PFSK-1 (cell line): Measurements from ENCODE around the gene ITPRIPL2.

ENCODE experiments used
- FOXP2 ChIP-seq: optimal IDR thresholded peaks from 2 replicates; pipeline ENCODE3; 2011; ENCODE audit warnings: borderline replicate concordance, control low read depth, inconsistent platforms; ENCODE audit not compliant: insufficient read depth; ENCODE audit errors: extremely low read length, extremely low read depth
- POLR2AphosphoS5 ChIP-seq: IDR thresholded peaks from 2 replicates; pipeline ENCODE4 v1.6.1; 2012; ENCODE audit warnings: low read depth, mild to moderate bottlenecking, control low read depth, low read length, moderate library complexity
- SIN3A ChIP-seq: IDR thresholded peaks from 2 replicates; pipeline ENCODE4 v1.6.1; 2012; ENCODE audit warnings: mild to moderate bottlenecking, low read length, moderate library complexity, borderline replicate concordance; ENCODE audit not compliant: insufficient read depth
- TAF1 ChIP-seq: IDR thresholded peaks from 2 replicates; pipeline ENCODE4 v1.6.1; 2012; ENCODE audit warnings: low read length, control low read depth, borderline replicate concordance; ENCODE audit not compliant: insufficient read depth
- TF ChIP-seq, protein P1 (sequence below), 2 experiments: IDR thresholded peaks; 2 replicates each; pipeline versions ENCODE4 v1.6.1 to v1.8.0; 2011 to 2012; ENCODE audit warnings: low read depth in 2 of 2, low read length in 2 of 2, control low read depth in 1 of 2, inconsistent platforms in 1 of 2, mild to moderate bottlenecking in 1 of 2, moderate library complexity in 1 of 2; ENCODE audit not compliant: insufficient read depth in 1 of 2

Gene ITPRIPL2

GRCh38 chr16:19110537-19111360, 3.0 kb upstream of the ITPRIPL2 start:
- TF ChIP-seq TAF1 (no peak), SIN3A (no peak), POLR2AphosphoS5 (no peak), FOXP2 (no peak)
- TF ChIP-seq, protein P1, sequence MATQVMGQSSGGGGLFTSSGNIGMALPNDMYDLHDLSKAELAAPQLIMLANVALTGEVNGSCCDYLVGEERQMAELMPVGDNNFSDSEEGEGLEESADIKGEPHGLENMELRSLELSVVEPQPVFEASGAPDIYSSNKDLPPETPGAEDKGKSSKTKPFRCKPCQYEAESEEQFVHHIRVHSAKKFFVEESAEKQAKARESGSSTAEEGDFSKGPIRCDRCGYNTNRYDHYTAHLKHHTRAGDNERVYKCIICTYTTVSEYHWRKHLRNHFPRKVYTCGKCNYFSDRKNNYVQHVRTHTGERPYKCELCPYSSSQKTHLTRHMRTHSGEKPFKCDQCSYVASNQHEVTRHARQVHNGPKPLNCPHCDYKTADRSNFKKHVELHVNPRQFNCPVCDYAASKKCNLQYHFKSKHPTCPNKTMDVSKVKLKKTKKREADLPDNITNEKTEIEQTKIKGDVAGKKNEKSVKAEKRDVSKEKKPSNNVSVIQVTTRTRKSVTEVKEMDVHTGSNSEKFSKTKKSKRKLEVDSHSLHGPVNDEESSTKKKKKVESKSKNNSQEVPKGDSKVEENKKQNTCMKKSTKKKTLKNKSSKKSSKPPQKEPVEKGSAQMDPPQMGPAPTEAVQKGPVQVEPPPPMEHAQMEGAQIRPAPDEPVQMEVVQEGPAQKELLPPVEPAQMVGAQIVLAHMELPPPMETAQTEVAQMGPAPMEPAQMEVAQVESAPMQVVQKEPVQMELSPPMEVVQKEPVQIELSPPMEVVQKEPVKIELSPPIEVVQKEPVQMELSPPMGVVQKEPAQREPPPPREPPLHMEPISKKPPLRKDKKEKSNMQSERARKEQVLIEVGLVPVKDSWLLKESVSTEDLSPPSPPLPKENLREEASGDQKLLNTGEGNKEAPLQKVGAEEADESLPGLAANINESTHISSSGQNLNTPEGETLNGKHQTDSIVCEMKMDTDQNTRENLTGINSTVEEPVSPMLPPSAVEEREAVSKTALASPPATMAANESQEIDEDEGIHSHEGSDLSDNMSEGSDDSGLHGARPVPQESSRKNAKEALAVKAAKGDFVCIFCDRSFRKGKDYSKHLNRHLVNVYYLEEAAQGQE (IDR thresholded peaks at IDR 0.05; ENCODE audit: insufficient read depth in 1 of 2, low read depth in 2 of 2, low read length in 2 of 2), result no peak

DNA sequence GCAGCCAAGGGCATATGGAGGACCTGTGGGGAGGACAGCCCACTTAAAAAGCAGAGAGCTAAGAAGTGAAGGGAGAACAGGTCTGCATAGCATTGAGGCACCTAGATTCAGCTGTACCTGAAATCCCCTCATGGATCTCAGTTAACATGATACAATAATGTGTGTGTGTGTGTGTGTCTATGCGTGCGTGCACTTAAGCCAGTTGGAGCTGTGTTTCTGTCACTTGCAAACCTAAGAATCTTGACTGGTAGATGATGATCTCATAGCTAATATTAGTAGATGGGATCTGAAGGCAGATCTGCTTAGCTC, 1.7 kb upstream of the ITPRIPL2 start:
- no peak for TF ChIP-seq FOXP2
- no peak for TF ChIP-seq POLR2AphosphoS5
- TF ChIP-seq, protein P1 (IDR thresholded peaks at IDR 0.05; ENCODE audit: insufficient read depth in 1 of 2, low read depth in 2 of 2, low read length in 2 of 2), result no peak
- no peak for TF ChIP-seq TAF1
- TF ChIP-seq SIN3A, result no peak

DNA sequence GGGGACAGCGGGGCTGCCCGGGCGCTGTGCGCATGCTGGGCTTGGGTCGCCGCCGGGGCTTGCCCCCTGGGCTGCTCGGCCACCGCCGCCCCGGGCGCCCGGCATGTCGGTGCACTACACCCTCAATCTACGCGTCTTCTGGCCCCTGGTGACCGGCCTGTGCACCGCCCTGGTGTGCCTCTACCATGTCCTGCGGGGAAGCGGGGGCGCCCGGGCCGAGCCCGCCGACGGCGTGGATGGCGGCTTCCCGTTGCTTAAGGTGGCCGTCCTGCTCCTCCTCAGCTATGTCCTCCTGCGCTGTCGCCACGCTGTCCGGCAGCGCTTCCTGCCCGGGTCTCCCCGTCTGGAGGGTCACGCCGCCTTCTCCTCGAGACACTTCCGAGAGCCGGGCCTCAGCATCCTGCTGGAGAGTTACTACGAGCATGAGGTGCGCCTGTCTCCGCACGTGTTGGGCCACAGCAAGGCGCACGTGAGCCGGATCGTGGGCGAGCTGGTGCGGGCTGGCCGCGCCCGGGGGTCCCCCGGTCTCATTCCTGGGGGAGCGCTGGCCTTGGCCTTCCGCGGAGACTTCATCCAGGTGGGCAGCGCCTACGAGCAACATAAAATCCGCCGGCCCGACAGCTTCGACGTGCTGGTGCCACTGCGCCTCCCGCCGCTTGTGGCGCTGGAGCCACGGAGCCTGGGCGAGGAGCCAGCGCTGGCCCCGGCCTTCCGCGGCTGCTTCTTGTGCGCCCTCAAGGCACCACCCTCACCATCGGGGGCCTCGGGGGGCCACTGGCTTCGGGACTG, 789 bp downstream of the ITPRIPL2 start:
- peak; percentile 59 for TF ChIP-seq POLR2AphosphoS5
- TF ChIP-seq, protein P1 (IDR thresholded peaks at IDR 0.05; ENCODE audit: insufficient read depth in 1 of 2, low read depth in 2 of 2, low read length in 2 of 2), result no peak
- TF ChIP-seq FOXP2, result peak; percentile 38

- no peak for TF ChIP-seq FOXP2
- no peak for TF ChIP-seq TAF1
- TF ChIP-seq SIN3A, result no peak
- TF ChIP-seq, protein P1 (IDR thresholded peaks at IDR 0.05; ENCODE audit: insufficient read depth in 1 of 2, low read depth in 2 of 2, low read length in 2 of 2), result no peak
- TF ChIP-seq POLR2AphosphoS5, result no peak
Measured at GRCh38 chr16:19115148-19116021, 1.6 kb downstream of the ITPRIPL2 start.
